ENCODE results near the gene FAM83C. TPM values are rescaled to one million over a fixed set of nuclear protein-coding genes. Genes with fewer than 3 reads are reported as not detected.

The FAM83C gene
- total and polyA plus RNA-seq, 2 donors (not counting 1 experiment from before 2014, with no cell fraction given), result 0.02 TPM; not detected in 1

DNA sequence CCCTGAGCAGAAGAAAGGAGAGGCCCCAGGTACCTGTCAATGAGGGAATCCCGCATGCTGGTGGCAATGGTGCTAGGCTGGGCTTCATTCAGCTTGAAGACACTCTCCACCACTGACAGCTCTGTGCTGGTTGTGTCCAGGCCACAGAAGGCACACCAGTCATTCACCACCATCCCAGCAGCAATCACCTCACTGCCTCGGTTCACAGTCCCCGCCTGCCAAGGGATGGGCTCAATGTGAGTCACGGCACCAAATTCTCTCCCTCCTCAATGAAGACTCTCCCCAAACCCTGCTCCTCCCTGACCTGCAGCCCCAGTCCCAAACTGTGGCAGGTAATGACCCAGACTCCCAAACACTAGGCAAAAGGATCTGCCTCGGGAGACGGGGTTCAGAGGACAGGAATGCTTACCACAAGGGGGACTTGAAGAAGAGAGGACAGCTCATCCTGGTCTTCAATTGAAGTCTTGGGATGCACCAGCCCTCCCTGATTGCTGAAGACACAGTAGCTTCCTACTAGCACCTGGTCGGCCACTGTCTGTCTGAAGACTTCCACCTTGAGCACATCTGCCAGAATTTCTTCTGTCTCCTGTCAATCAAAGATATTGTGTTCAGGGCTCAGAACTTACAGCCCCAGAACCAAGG, 12.6 kb downstream of the FAM83C start:
- no peak overlapping the region for H3K4me3 ChIP-seq (replicated peaks in 1 of 4; ENCODE audit: control extremely low read depth in 1 of 4, insufficient read depth in 1 of 4, low read depth in 3 of 4, low read length in 4 of 4)
- no peak overlapping the region for H3K27ac ChIP-seq (ENCODE audit: insufficient read depth, low read length)
- H3K4me2 ChIP-seq (ENCODE audit: extremely low read depth, insufficient read depth, low read length), result no peak overlapping the region
- no peaks in the 10 kb centered on the region for H4K20me1 ChIP-seq (ENCODE audit: control insufficient read depth, extremely low read depth, insufficient read depth, low read length)
- peaks cover 55% of the 10 kb centered on the region for H3K79me2 ChIP-seq (ENCODE audit: control insufficient read depth, insufficient read depth, low read length)
- no peak for DNase-seq (ENCODE audit: low read depth in 2 of 2)
- H3K4me1 ChIP-seq (ENCODE audit: control insufficient read depth, extremely low read depth, insufficient read depth, low read length), result peaks cover 7% of the 10 kb centered on the region
- no peak overlapping the region for H2AFZ ChIP-seq (ENCODE audit: low read length)
- no peak overlapping the region for H3K9ac ChIP-seq (ENCODE audit: insufficient read depth, low read length)
- H3K27me3 ChIP-seq (ENCODE audit: control insufficient read depth, insufficient read depth, low read length), result no peaks in the 10 kb centered on the region
- no peak for TF ChIP-seq EZH2 (IDR thresholded peaks at IDR 0.05; ENCODE audit: low read length, missing control alignments)
- H3K36me3 ChIP-seq (ENCODE audit: control insufficient read depth, insufficient read depth, low read length), result peaks cover 31% of the 10 kb centered on the region
- no peaks in the 10 kb centered on the region for H3K9me3 ChIP-seq (ENCODE audit: control insufficient read depth, insufficient read depth, low read depth, low read length)

DNA sequence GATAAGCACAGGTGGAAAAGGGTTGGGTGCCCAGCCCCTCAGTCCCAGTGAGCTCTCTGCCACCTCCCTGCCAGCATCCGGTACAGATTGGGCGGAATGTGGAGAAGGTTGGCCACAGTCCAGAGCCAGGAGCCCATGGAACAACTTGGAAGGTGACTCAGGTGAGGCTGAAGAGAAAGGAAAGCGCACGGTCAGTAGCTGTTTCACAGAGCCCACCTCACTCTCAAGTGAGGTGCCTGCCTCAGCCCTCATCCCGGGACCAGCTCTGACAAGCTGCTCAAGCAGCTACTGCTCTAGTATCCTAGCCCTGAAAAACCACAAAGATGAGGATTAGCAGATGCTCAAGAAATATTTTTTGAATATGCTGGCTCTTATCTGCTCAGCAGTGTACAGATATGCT, 13.2 kb downstream of the FAM83C start:
- DNase-seq (ENCODE audit: low read depth in 2 of 2), result no peak
- H2AFZ ChIP-seq (ENCODE audit: low read length), result no peak overlapping the region
- H4K20me1 ChIP-seq (ENCODE audit: control insufficient read depth, extremely low read depth, insufficient read depth, low read length), result no peaks in the 10 kb centered on the region
- H3K9me3 ChIP-seq (ENCODE audit: control insufficient read depth, insufficient read depth, low read depth, low read length), result no peaks in the 10 kb centered on the region
- no peak overlapping the region for H3K4me3 ChIP-seq (replicated peaks in 1 of 4; ENCODE audit: control extremely low read depth in 1 of 4, insufficient read depth in 1 of 4, low read depth in 3 of 4, low read length in 4 of 4)
- TF ChIP-seq, protein P1, sequence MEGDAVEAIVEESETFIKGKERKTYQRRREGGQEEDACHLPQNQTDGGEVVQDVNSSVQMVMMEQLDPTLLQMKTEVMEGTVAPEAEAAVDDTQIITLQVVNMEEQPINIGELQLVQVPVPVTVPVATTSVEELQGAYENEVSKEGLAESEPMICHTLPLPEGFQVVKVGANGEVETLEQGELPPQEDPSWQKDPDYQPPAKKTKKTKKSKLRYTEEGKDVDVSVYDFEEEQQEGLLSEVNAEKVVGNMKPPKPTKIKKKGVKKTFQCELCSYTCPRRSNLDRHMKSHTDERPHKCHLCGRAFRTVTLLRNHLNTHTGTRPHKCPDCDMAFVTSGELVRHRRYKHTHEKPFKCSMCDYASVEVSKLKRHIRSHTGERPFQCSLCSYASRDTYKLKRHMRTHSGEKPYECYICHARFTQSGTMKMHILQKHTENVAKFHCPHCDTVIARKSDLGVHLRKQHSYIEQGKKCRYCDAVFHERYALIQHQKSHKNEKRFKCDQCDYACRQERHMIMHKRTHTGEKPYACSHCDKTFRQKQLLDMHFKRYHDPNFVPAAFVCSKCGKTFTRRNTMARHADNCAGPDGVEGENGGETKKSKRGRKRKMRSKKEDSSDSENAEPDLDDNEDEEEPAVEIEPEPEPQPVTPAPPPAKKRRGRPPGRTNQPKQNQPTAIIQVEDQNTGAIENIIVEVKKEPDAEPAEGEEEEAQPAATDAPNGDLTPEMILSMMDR (conservative IDR thresholded peaks at IDR 0.05 in 1 of 2, IDR thresholded peaks at IDR 0.05 in 1 of 2; ENCODE audit: low read depth in 1 of 2, low read length in 2 of 2), result no peak
- TF ChIP-seq EZH2 (IDR thresholded peaks at IDR 0.05; ENCODE audit: low read length, missing control alignments), result no peak
- H3K4me1 ChIP-seq (ENCODE audit: control insufficient read depth, extremely low read depth, insufficient read depth, low read length), result peaks cover 7% of the 10 kb centered on the region
- no peaks in the 10 kb centered on the region for H3K27me3 ChIP-seq (ENCODE audit: control insufficient read depth, insufficient read depth, low read length)
- no peak overlapping the region for H3K27ac ChIP-seq (ENCODE audit: insufficient read depth, low read length)
- no peak overlapping the region for H3K4me2 ChIP-seq (ENCODE audit: extremely low read depth, insufficient read depth, low read length)
- H3K36me3 ChIP-seq (ENCODE audit: control insufficient read depth, insufficient read depth, low read length), result peaks cover 36% of the 10 kb centered on the region
- H3K9ac ChIP-seq (ENCODE audit: insufficient read depth, low read length), result no peak overlapping the region
- peaks cover 51% of the 10 kb centered on the region for H3K79me2 ChIP-seq (ENCODE audit: control insufficient read depth, insufficient read depth, low read length)

DNA sequence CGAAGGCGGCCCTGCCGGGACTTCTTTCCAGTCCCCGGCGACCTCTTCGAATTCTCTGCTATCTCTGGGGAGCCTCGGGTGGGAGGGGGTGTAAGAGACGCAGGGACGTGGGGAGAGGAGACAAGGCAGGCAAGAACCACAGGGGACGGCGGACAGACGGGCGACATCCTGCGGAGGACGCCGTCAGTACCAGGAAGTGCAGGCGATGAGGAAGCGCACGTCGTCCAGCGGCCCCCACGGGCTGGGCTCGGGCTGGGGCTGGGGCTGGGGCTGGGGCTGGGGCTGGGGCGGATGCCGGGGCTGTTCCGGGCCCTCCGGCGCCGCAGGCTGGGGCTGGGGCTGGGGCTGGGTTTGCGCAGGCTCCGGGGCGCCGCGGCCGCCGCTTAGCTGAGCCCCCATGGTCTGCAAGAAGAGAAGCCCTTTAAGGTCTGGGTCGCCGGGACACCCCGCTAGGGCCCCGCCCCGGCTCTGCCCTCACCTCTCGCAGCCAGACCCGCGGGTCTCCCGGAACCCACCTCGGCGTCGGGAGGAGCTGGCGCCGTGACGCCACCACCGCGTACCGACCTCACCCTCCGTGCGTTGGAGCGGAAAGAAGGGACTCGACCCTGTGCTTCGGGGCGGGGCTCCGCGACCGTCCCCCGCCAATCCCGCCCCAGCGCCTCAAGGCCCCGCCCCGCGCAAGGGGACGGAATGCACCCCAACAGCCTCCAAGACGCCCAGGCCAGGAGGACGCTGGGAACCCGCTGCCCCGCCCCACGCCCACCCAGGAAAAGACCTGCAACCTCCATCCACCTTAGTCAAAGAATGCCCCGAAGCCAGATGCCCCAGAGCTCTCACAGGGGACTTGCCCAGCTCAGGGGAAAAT, 14.5 kb downstream of the FAM83C start, which contains the start of gene MMP24OS:
TSS of gene MMP24OS (minus strand) at position 592 of the 865 bp plus-strand sequence. CDS start at position 399, 193 bp downstream.
- H3K9ac ChIP-seq (ENCODE audit: insufficient read depth, low read length), result peak within 1 kb of the TSS; percentile 86
- H3K27me3 ChIP-seq (ENCODE audit: control insufficient read depth, insufficient read depth, low read length), result no peaks in the 10 kb centered on the region
- peak within 1 kb of the TSS; percentile 51 to 84 (median 80) for H3K4me3 ChIP-seq (replicated peaks in 1 of 4; ENCODE audit: control extremely low read depth in 1 of 4, insufficient read depth in 1 of 4, low read depth in 3 of 4, low read length in 4 of 4)
- H2AFZ ChIP-seq (ENCODE audit: low read length), result no peak within 1 kb of the TSS
- no peaks in the 10 kb centered on the region for H3K9me3 ChIP-seq (ENCODE audit: control insufficient read depth, insufficient read depth, low read depth, low read length)
- no peak for TF ChIP-seq EZH2 (IDR thresholded peaks at IDR 0.05; ENCODE audit: low read length, missing control alignments)
- TF ChIP-seq, protein P1 (conservative IDR thresholded peaks at IDR 0.05 in 1 of 2, IDR thresholded peaks at IDR 0.05 in 1 of 2; ENCODE audit: low read depth in 1 of 2, low read length in 2 of 2), result peak; percentile 16 to 34
- peaks cover 35% of the 10 kb centered on the region for H3K36me3 ChIP-seq (ENCODE audit: control insufficient read depth, insufficient read depth, low read length)
- DNase-seq (ENCODE audit: low read depth in 2 of 2), result peak; percentile 83 to 88
- no peaks in the 10 kb centered on the region for H4K20me1 ChIP-seq (ENCODE audit: control insufficient read depth, extremely low read depth, insufficient read depth, low read length)
- H3K79me2 ChIP-seq (ENCODE audit: control insufficient read depth, insufficient read depth, low read length), result peaks cover 38% of the 10 kb centered on the region
- peak within 1 kb of the TSS; percentile 91 for H3K27ac ChIP-seq (ENCODE audit: insufficient read depth, low read length)
- peak within 1 kb of the TSS; percentile 78 for H3K4me2 ChIP-seq (ENCODE audit: extremely low read depth, insufficient read depth, low read length)
- H3K4me1 ChIP-seq (ENCODE audit: control insufficient read depth, extremely low read depth, insufficient read depth, low read length), result peaks cover 4% of the 10 kb centered on the region

Measured in fibroblast of lung (primary cell).